Endothelial cell of umbilical vein (primary cell): ENCODE measurements around the gene ASNS.

Experiments
- CTCF ChIP-seq, 2 donors: IDR thresholded peaks; 1 replicate in 1 of 2; 2 replicates in 1 of 2; pipeline ENCODE4 v1.5.1; 2011; ENCODE audit warnings: low read length in 2 of 2, mild to moderate bottlenecking in 2 of 2, moderate library complexity in 2 of 2, control low read depth in 1 of 2, inconsistent platforms in 1 of 2, low read depth in 1 of 2; ENCODE audit not compliant: insufficient read depth in 1 of 2; ENCODE audit errors: extremely low read depth in 1 of 2
- POLR2A ChIP-seq: IDR thresholded peaks from 2 replicates; pipeline ENCODE4 v1.6.1; 2012; ENCODE audit warnings: low read depth, mild to moderate bottlenecking, control low read depth, low read length

GRCh38 chr7:97858221-97858620 is 14.0 kb downstream of the ASNS start:
- no peak for TF ChIP-seq CTCF (IDR thresholded peaks at IDR 0.05; ENCODE audit: extremely low read depth in 1 of 2, insufficient read depth in 1 of 2, low read depth in 1 of 2, low read length in 2 of 2)
- TF ChIP-seq POLR2A = no peak
